ENCODE data around the gene ESYT3. TPM values are rescaled to one million over a fixed set of nuclear protein-coding genes. Genes with fewer than 3 reads are reported as not detected.
"Not testable (repeated sequence)": the region's sequence is repeated elsewhere in the genome, so short reads cannot be mapped to it uniquely, and the experiment has no call there.

ESYT3 gene
- total RNA-seq, 1 donor from 2014 or later, result 2.2 TPM

DNA sequence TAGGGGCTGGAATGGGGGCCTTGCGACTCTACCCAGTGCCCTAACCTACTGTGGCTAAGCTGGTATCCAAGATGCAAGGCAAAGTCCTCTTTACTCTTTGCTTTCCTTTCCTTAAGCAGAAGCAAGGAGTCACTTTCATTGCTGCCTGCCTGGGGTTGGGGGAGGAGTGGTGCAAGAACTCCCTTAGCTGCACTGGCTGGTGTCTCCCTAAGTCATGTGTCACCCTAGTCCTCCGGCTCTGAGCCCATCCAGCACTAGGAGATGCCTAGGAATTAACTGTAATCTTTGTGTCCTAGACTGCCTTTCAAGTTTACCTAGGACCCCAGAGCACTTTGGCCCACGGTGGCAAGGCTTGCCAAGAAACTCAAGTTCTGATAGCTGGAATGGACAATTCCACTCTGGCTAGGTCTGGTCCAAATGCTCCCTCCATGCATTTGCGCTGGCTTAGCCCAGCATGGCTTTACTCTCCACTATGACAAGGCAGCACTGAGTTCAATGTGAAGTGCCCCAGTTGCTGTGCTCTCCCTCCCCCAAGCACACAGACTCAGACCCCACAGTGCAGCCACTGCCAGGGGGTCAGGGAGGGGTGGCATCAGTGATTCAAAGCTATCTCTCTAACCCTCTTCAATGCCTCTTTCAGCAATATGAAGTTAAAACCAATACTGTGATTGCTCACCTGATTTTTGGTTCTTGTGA, 58.7 kb downstream of the ESYT3 start:
- no peak for DNase-seq (ENCODE audit: low read depth)
- TF ChIP-seq CTCF (conservative IDR thresholded peaks at IDR 0.05; ENCODE audit: low read depth, low read length), result no peak
- no peak overlapping the region for H3K4me3 ChIP-seq (ENCODE audit: low read depth, low read length)

DNA sequence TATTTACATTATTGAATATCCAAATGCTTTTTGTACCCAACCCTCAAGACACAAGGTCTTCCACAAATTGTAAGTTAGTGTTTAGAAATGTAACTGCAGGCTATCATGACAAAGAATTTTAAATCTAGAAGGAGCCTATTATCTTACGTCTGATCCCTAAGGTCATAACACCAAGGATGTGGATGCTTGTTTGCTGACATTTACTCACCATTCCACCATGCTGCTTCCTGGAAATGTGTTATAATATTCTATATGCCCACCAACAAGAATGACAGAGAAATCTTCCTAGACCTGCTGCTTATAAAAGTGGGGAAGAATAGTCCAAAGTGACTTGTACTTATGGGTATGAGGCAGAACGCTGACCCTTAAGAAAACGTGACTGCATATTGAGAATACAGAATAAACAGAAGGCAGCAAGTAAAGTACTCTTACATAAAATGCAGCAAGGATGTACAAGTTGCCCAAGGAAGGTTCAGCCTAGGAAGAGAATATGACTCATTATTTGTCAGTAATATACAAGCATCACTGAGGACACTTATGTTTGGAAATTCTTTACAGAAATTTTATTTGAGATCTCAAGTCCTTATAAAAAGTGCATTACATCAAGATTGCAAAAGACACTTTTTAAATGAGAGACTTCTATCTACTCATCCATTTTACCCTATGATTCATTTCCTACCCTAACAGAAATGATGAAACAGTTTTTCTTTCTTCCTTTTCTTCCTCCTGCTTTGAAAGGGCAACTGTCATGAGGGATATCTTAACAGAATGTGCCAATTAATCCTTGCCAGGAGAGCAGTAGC, 59.6 kb downstream of the ESYT3 start:
- peak; percentile 35 for DNase-seq (ENCODE audit: low read depth)
- TF ChIP-seq CTCF (conservative IDR thresholded peaks at IDR 0.05; ENCODE audit: low read depth, low read length), result no peak
- no peak overlapping the region for H3K4me3 ChIP-seq (ENCODE audit: low read depth, low read length)

DNA sequence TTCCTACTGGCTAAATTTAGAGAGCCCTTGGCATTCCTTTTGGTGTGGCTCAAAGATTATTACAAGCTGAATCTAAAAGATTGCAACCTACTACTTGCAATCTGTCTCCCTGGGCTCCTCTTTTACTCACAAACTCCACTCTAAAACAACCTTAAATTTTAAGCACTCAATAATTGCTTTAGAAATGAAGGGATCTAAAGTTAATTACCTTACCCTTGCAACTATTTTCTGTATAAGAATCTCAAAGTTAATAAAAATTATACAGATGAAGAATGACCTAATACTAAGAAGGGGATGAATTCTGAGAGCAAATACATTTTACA, 60.2 kb downstream of the ESYT3 start:
- TF ChIP-seq CTCF (conservative IDR thresholded peaks at IDR 0.05; ENCODE audit: low read depth, low read length), result no peak
- no peak overlapping the region for H3K4me3 ChIP-seq (ENCODE audit: low read depth, low read length)
- DNase-seq (ENCODE audit: low read depth), result no peak

DNA sequence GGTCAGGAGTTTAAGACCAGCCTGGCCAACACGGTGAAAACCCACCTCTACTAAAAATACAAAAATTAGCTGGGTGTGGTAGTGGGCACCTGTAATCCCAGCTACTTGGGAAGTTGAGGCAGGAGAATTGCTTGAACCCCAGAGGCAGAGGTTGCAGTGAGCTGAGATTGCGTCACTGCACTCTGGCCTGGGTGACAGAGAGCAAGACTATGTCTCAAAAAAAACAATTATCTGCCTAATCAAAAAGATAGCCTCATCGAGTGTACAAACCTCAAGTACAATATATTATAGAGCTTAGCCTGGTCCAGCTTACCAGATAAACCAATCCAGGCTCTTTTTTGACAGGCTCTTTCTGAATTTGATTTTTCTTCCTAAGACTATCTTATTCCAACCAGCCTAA, 61.2 kb downstream of the ESYT3 start:
- not testable (repeated sequence) for H3K4me3 ChIP-seq (ENCODE audit: low read depth, low read length); DNase-seq (ENCODE audit: low read depth)

DNA sequence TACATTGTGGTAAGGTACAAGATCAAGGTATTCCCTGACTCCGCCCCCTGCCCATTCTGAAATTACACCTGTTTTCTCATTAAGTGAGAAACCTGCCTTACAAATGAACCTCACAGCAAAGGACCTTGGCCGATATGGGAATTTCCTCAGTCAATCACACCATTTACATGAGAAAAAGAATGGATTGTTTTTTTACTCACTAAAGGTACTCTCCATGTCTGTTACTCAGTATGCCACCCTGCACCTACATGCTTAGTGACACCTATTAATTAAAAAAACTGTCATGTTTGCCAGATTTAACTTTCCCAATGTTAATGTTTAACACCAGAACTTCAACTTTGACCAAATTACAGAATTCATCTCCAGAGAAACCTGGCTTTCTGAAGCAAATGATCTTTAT, 62.0 kb downstream of the ESYT3 start:
- no peak overlapping the region for H3K4me3 ChIP-seq (ENCODE audit: low read depth, low read length)
- no peak for DNase-seq (ENCODE audit: low read depth)
- TF ChIP-seq CTCF (conservative IDR thresholded peaks at IDR 0.05; ENCODE audit: low read depth, low read length), result no peak

DNA sequence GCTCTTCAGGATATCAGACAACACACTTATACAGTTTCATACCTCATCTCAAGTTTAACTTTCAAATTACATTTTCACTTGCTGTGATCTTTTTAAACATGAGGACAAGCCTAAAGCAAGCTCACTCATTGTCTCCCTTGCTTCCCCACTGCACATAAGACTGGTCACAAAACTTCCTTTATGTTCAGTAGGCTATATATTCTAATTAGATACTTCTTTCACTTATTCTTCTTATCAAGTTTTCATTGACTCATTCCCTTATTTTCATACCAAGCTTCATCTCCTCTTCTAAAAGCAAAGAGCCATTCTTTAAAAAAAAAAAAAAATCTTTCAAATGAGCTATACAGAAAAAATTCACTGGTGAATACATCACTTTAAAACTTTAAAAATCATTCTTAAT, 62.6 kb downstream of the ESYT3 start:
- TF ChIP-seq CTCF (conservative IDR thresholded peaks at IDR 0.05; ENCODE audit: low read depth, low read length), result no peak
- no peak for DNase-seq (ENCODE audit: low read depth)
- no peak overlapping the region for H3K4me3 ChIP-seq (ENCODE audit: low read depth, low read length)

GRCh38 chr3:138497851-138498250, 63.4 kb downstream of the ESYT3 start:
- H3K4me3 ChIP-seq (ENCODE audit: low read depth, low read length), result no peak overlapping the region
- TF ChIP-seq CTCF (conservative IDR thresholded peaks at IDR 0.05; ENCODE audit: low read depth, low read length), result no peak
- no peak for DNase-seq (ENCODE audit: low read depth)
